SK-N-MC (cell line): ENCODE data around the gene POLD1.

Experiments
- EZH2 ChIP-seq: fragments of 200-600 bp; sonication (generic); IDR thresholded peaks from one replicate; pipeline ENCODE4 v1.6.1; 2017; ENCODE audit warnings: antibody characterized with exemption
- FOXP2 ChIP-seq: optimal IDR thresholded peaks from 2 replicates; pipeline ENCODE3; 2011; ENCODE audit warnings: mild to moderate bottlenecking, moderate library complexity; ENCODE audit not compliant: insufficient read depth; ENCODE audit errors: extremely low read length, control extremely low read depth
- POLR2AphosphoS5 ChIP-seq: IDR thresholded peaks from 2 replicates; pipeline ENCODE4 v1.6.1; 2012; ENCODE audit warnings: mild to moderate bottlenecking, low read depth, low read length, borderline replicate concordance

- TF ChIP-seq POLR2AphosphoS5 = no peak
- no peak for TF ChIP-seq EZH2
- TF ChIP-seq FOXP2 = no peak
Measured at GRCh38 chr19:50394017-50394416, 9.9 kb downstream of the POLD1 start.
